GM23248 (cell line): ENCODE results near the gene CST8. TPM values are rescaled to one million over a fixed set of nuclear protein-coding genes. Genes with fewer than 3 reads are reported as not detected.
"Not testable (repeated sequence)": the region's sequence is repeated elsewhere in the genome, so short reads cannot be mapped to it uniquely, and the experiment has no call there.

Experiments
- DNase-seq: peaks from one replicate; pipeline ENCODE4 v3.0.0-alpha.2; 2015
- H2AFZ ChIP-seq: fragments of 200-600 bp; sonication (generic); 2 replicates; pipeline ENCODE4 v1.6.1; 2016; ENCODE audit warnings: antibody characterized with exemption
- H3F3A ChIP-seq: fragments of 200-600 bp; sonication (generic); 2 replicates; pipeline ENCODE4 v1.6.1; 2016; ENCODE audit warnings: mild to moderate bottlenecking, antibody characterized with exemption, mixed run types; ENCODE audit not compliant: insufficient read depth
- H3K27ac ChIP-seq: fragments of 200-600 bp; sonication (generic); 2 replicates; pipeline ENCODE4 v1.5.1; 2016; ENCODE audit warnings: mild to moderate bottlenecking
- H3K27me3 ChIP-seq: fragments of 200-600 bp; sonication (generic); replicated peaks from 2 replicates; pipeline ENCODE4 v1.6.1; 2016; ENCODE audit warnings: mild to moderate bottlenecking; ENCODE audit not compliant: insufficient read depth
- H3K36me3 ChIP-seq: fragments of 200-600 bp; sonication (generic); 2 replicates; pipeline ENCODE4 v1.6.1; 2016; ENCODE audit warnings: low read depth, mild to moderate bottlenecking
- H3K4me1 ChIP-seq: fragments of 200-600 bp; sonication (generic); 2 replicates; pipeline ENCODE4 v1.6.1; 2016; ENCODE audit warnings: mild to moderate bottlenecking; ENCODE audit not compliant: insufficient read depth
- H3K4me2 ChIP-seq: fragments of 200-600 bp; sonication (generic); one replicate; pipeline ENCODE4 v1.6.1; 2016; ENCODE audit warnings: mild to moderate bottlenecking; ENCODE audit not compliant: unreplicated experiment
- H3K4me3 ChIP-seq: fragments of 200-600 bp; sonication (generic); 2 replicates; pipeline ENCODE4 v1.5.1; 2016; ENCODE audit warnings: mild to moderate bottlenecking
- H3K79me2 ChIP-seq: fragments of 200-600 bp; sonication (generic); 2 replicates; pipeline ENCODE4 v1.6.1; 2016; ENCODE audit warnings: mild to moderate bottlenecking; ENCODE audit not compliant: insufficient read depth
- H3K9ac ChIP-seq: fragments of 200-600 bp; sonication (generic); 2 replicates; pipeline ENCODE4 v1.6.1; 2016; ENCODE audit warnings: mild to moderate bottlenecking
- H3K9me2 ChIP-seq: fragments of 200-600 bp; sonication (generic); 2 replicates; pipeline ENCODE4 v1.6.1; 2016; ENCODE audit warnings: mixed run types, mild to moderate bottlenecking, moderate library complexity; ENCODE audit not compliant: insufficient read depth
- H3K9me3 ChIP-seq: fragments of 200-600 bp; sonication (generic); one replicate; pipeline ENCODE4 v1.6.1; 2017; ENCODE audit warnings: low read depth
- H4K20me1 ChIP-seq: fragments of 200-600 bp; sonication (generic); 2 replicates; pipeline ENCODE4 v1.6.0; 2016; ENCODE audit not compliant: insufficient read depth
- EZH2 ChIP-seq: fragments of 200-600 bp; sonication (generic); IDR thresholded peaks from 2 replicates; pipeline ENCODE4 v1.6.1; 2018; ENCODE audit warnings: antibody characterized with exemption, mild to moderate bottlenecking; ENCODE audit not compliant: insufficient read depth, poor library complexity, severe bottlenecking
- EZH2phosphoT487 ChIP-seq: fragments of 200-600 bp; sonication (generic); IDR thresholded peaks from 2 replicates; pipeline ENCODE4 v1.6.1; 2018; ENCODE audit warnings: antibody characterized with exemption, moderate library complexity, mild to moderate bottlenecking, low read depth; ENCODE audit not compliant: insufficient read depth
- WGBS, 2 experiments: methylation state at CpG; one replicate each; pipeline ENCODE4 v1.1.6; 2015 to 2017; ENCODE audit warnings: low lambda C conversion rate in 2 of 2, low coverage in 1 of 2; ENCODE audit errors: missing lambda C conversion rate in 2 of 2; 5-methylcytosine and 5-hydroxymethylcytosine counted together
- in situ Hi-C: fragments of 300-500 bp; cut with MboI; formaldehyde crosslinking; loops from 2 replicates; pipeline ENCODE4 v1.15.0; 2020
- polyA plus RNA-seq: library from polyadenylated mRNA; unstranded; fragments of >200 nt; fragmentation: Nextera tagmentation; extraction: Ambion mirVana; gene quantifications from 2 replicates; pipeline ENCODE4 v1.2.1, GENCODE V29; 2016
- total RNA-seq: library from RNA; depleted of rRNA; stranded (reverse); fragments of >200 nt; shearing (Covaris generic); gene quantifications from 2 replicates; pipeline ENCODE4 v1.2.3, GENCODE V29; 2014

Gene CST8
- total and polyA plus RNA-seq, 2 experiments from 2014 or later, result not detected

GRCh38 chr20:23459461-23460150, 31.3 kb upstream of the CST8 start:
- H3K9ac ChIP-seq, result no peak overlapping the region
- H3K27ac ChIP-seq, result no peak overlapping the region
- no peaks in the 10 kb centered on the region for H3F3A ChIP-seq
- H3K9me2 ChIP-seq, result no peaks in the 10 kb centered on the region
- no peaks in the 10 kb centered on the region; the same call in 1 of the 2 replicates for H3K27me3 ChIP-seq
- H3K9me3 ChIP-seq, result no peaks in the 10 kb centered on the region
- H3K4me2 ChIP-seq, result no peak overlapping the region
- no peak overlapping the region for H2AFZ ChIP-seq
- no peaks in the 10 kb centered on the region for H3K4me1 ChIP-seq
- no peaks in the 10 kb centered on the region for H4K20me1 ChIP-seq
- TF ChIP-seq EZH2phosphoT487 (no peak), EZH2 (no peak)
- no peaks in the 10 kb centered on the region for H3K79me2 ChIP-seq
- no peaks in the 10 kb centered on the region for H3K36me3 ChIP-seq
- DNase-seq, result no peak
- no peak overlapping the region for H3K4me3 ChIP-seq
- WGBS, 2 experiments, result 33 to 49% methylated on average over 3 of the region's 3 CpGs
- in situ Hi-C loops, result no loop called here

GRCh38 chr20:23461180-23461579, 29.7 kb upstream of the CST8 start:
- Histone ChIP-seq H3K79me2 (no peaks in the 10 kb centered on the region), H3K9me3 (no peaks in the 10 kb centered on the region), H4K20me1 (no peaks in the 10 kb centered on the region), H3K27ac (no peak overlapping the region), H3K36me3 (no peaks in the 10 kb centered on the region), H3K4me3 (no peak overlapping the region), H3K9me2 (no peaks in the 10 kb centered on the region), H3K9ac (no peak overlapping the region), H3K27me3 (no peaks in the 10 kb centered on the region; the same call in 1 of the 2 replicates), H2AFZ (no peak overlapping the region), H3F3A (no peaks in the 10 kb centered on the region), H3K4me2 (no peak overlapping the region), H3K4me1 (no peaks in the 10 kb centered on the region)
- DNase-seq, result no peak
- in situ Hi-C loops, result no loop called here
- TF ChIP-seq EZH2phosphoT487 (no peak), EZH2 (no peak)
- 40 to 43% methylated on average over 1 of the region's 1 CpG for WGBS, 2 experiments

DNA sequence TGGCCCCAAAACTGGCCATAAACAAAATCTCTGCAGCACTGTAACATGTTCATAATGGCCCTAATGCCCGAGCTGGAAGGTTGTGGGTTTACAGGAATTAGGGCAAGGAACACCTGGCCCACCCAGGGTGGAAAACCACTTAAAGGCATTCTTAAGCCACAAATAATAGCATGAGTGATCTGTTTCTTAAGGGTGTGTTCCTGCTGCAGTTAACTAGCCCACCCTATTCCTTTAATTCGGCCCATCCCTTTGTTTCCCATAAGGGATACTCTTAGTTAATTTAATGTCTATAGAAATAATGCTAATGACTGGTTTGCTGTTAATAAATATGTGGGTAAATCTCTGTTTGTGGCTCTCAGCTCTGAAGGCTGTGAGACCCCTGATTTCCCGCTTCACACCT, 24.0 kb upstream of the CST8 start:
- H3K4me3 ChIP-seq, H3K4me1 ChIP-seq, H3K27ac ChIP-seq, DNase-seq, H3K27me3 ChIP-seq, H3K4me2 ChIP-seq, H3K9ac ChIP-seq, H4K20me1 ChIP-seq, H3K79me2 ChIP-seq, H3F3A ChIP-seq, H3K36me3 ChIP-seq, H2AFZ ChIP-seq, H3K9me2 ChIP-seq, H3K9me3 ChIP-seq, in situ Hi-C loops: not testable (repeated sequence)
- 10 to 20% methylated on average over 3 of the region's 3 CpGs for WGBS, 2 experiments

DNA sequence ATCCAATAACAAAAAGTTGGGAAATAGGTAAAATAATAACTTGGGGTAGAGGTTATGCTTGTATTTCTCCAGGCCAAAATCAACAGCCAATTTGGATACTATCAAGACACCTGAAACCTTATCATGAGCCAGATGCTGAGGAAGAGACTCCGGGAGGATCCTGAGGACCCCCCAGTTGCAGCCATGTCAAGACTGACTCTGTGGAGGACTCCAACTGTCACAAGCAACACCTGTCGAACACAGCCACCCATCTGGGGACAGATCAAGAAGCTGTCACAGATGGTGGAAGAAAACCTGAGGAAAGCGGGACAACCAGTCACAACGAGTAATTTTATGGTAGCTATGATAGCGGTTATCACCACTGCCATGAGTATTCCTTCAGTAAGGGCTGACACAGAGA, 18.6 kb upstream of the CST8 start:
- H4K20me1 ChIP-seq, H3K36me3 ChIP-seq, H3K9ac ChIP-seq, DNase-seq, H3K27me3 ChIP-seq, H3K27ac ChIP-seq, H3K79me2 ChIP-seq, H3K9me2 ChIP-seq, H3K9me3 ChIP-seq, in situ Hi-C loops, H3K4me1 ChIP-seq, H2AFZ ChIP-seq, H3K4me2 ChIP-seq, H3K4me3 ChIP-seq, H3F3A ChIP-seq: not testable (repeated sequence)
- 43 to 46% methylated on average over 5 of the region's 5 CpGs for WGBS, 2 experiments

- H3K36me3 ChIP-seq, H2AFZ ChIP-seq, H3K4me2 ChIP-seq, H3K27me3 ChIP-seq, H3K4me1 ChIP-seq, H3K9me2 ChIP-seq, H3K9ac ChIP-seq, DNase-seq, H3K79me2 ChIP-seq, H4K20me1 ChIP-seq, H3K27ac ChIP-seq, H3K9me3 ChIP-seq, H3K4me3 ChIP-seq, in situ Hi-C loops, H3F3A ChIP-seq: not testable (repeated sequence)
- 9 to 10% methylated on average over 2 of the region's 2 CpGs for WGBS, 2 experiments
These were observed 17.6 kb upstream of the CST8 start for GRCh38 chr20:23473293-23473692.
